HG03378 (cell line): ENCODE measurements around the gene HSFX2.
"Not testable (repeated sequence)": the region's sequence is repeated elsewhere in the genome, so short reads cannot be mapped to it uniquely, and the experiment has no call there.

Experiments used
- ATAC-seq: cut with Tn5 transposase; IDR thresholded peaks from one replicate; pipeline ENCODE4 v1.9.1; 2021; ENCODE audit warnings: mild to moderate bottlenecking, moderate library complexity; ENCODE audit not compliant: unreplicated experiment

HSFX2 gene

GRCh38 chrX:149595943-149596342, 829 bp upstream of the HSFX2 start:
- not testable (repeated sequence) for ATAC-seq

DNA sequence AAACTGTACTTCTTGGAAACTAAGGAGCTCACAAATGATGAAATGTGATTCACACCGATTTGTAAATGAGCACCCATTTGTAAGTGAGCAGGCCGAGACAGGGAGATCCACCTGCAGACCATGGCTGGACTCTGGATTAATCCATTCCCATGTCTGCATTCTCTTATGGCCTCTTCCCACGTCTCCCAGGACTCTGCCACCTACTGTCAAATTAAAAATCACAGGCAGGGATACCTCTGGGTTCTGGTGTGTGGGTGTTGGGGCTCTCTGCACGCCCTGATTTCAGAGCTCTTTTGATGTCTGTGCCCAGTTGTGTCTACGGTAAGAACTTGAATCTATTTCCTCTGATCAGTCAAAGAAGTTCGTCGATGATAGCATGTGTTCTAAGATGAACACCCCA, 4.1 kb downstream of the HSFX2 start:
- ATAC-seq = not testable (repeated sequence)

DNA sequence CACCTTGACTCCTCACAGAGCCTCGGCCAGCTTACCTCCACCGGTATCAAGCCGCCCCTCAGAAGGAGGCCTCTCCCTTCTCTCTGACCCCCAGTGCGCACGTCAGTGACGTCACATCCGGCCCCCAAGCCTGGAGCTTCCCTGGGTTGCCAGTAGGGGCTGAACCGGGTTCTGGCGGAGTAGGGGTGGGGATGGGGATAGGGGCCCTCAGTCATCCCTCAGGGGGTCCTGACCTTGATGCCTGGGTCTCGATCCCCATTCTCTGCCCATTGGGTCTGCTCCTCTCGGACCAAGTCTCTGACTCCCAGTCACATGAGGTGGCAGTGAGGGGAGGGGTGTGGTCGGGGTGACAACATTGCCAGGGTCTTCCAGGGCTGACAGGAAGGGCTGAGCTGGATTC, 7.8 kb downstream of the HSFX2 start, which contains the start of gene MAGEA9B:
MAGEA9B (minus strand) TSS at position 101 of the 400 bp plus-strand sequence. CDS start 4,280 bp downstream, outside the sequence.
- not testable (repeated sequence) for ATAC-seq

GRCh38 chrX:149585631-149586030, 9.5 kb downstream of the HSFX2 start:
- ATAC-seq = not testable (repeated sequence)

- peak; percentile 100 for ATAC-seq
Observed at GRCh38 chrX:149573456-149573855, 21.7 kb downstream of the HSFX2 start.

- ATAC-seq = no peak
Observed at GRCh38 chrX:149572743-149573142, 22.4 kb downstream of the HSFX2 start.

DNA sequence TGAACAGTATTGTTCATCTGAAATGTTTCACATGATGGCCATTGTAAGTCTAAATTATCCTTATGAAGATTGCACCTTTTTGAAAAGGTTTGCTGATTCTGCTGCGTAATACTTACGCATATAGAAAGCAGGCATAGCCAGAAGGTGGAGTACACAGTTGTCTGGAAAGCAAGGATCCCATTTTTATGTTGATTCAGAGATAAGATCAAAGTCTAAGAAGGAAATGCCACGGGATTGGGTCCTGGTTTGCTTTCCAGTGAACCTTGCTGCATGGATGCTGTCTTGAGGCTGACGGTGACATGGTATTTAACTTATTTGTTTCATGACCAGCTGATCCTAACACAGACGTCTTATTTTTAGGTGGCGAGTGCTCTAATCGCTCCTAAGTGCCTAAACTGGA, 23.3 kb downstream of the HSFX2 start:
- ATAC-seq = no peak

- no peak for ATAC-seq
Observed at GRCh38 chrX:149570668-149571067, 24.4 kb downstream of the HSFX2 start.

- ATAC-seq = no peak
Observed at GRCh38 chrX:149569770-149570169, 25.3 kb downstream of the HSFX2 start.

DNA sequence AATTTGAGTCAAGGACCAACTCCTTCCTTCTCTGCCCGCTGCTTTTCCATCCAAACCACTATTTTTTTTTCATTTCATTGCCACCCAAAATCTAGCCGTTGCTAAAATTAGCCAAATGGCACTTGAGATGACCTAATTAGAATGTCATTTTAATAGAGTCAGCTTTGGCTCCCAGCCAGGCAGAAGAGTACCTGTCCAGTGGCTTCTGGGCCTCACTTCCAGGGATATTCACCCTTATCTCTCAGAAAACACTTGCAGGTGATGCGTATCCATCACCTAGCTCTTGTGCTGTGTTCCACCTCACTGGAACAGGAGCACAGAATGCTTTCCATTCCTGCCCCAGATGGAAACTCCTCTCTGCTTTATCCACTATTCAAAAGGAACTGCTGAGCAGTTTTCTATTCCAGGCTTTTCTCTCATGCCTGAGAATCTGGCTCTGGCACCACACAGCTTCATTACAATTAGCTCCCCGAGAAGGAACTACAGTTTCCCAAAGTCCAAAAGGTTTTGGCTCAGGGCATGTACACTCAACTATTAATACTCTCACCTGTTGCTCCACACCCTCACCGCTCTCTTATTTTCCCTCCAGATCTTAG, 26.3 kb downstream of the HSFX2 start:
- ATAC-seq = no peak

DNA sequence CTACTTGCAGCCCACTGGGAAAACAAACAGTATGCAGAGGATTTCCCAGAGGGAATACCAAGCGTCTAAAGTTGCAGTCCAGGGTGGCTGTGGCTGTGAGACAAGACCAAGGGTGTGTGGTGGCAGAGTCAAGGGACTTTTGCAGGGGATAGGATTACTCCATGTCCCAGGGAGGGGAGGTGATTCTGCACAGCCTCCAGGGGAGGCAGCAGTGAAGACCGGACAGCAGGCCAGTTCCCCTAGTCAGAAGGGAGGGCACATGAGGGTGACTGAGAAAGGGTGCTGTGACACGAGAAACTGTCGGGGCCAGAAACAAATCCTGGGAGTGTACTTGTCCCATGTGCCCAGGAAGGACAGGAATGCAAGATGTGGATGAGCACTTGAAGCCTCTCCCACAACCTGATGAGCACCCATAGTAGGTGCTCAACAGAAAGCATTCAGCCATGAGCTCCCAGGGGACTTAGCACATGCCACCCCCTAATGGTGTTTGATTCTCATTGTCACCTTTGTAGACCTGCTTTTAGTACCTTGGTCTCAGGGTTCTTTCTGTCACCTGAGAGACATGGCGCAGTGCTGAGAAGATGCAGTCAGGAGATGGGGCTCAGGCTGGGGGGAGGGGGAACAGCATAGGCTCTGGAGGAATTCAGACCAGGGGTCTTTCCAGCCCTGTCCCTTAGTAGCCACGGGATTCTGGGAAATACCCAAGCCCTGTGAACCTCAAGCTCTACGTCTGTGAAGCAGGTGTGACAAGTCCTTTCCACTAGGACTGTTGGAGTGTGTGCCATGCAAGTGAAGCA, 27.3 kb downstream of the HSFX2 start:
- ATAC-seq = no peak

DNA sequence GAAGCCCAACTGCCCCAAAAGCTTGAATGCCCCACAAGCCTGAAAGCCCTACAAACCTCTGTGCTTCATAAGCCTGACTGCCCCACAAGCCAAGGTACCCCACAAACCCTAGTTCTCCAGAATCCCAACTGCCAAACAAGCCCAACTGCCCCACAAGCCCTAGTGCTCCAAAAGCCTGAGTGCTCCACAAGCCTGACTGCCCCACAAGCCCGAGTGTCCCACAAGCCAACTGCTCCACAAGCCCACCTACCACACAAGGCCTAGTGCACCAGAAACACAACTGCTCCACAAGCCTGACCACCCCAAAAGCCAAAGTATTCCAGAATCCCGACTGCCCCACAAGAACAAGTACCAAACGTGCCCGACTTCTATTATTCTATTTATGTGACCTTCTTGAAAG, 31.8 kb downstream of the HSFX2 start:
- ATAC-seq = no peak

DNA sequence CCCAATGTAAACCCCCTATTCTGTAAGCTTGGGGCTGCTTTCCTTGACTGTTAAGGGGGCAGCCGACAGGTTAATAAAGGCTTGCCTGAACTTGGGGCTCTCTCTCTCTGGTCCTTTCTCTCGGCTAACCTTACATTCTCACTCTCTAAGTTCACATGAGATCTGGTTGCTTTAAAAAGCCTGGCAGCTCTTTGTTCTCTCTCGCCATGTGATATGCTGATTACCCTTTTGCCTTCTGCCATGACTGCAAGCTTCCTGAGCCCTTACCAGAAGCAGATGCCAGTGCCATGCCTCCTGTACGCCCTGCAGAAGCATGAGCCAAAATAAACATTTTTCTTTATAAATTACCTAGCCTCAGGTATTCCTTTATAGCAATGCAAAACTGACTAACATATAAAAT, 39.9 kb downstream of the HSFX2 start:
- not testable (repeated sequence) for ATAC-seq

DNA sequence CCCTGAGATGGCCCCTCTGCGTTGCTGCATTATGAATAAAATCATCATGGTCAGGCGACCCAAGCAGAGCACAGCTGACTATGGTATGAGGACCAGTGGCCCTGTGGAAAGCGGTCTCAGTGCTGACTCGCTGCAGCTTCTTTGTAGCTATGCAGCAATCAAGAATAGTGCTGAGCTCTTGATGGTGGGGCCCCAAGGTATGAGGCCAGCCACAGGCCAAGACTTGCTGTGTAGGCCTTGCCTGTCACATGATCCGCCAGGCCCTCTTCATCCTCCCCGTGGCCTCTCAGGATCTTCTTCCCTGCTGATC, 43.2 kb downstream of the HSFX2 start:
- not testable (repeated sequence) for ATAC-seq

- ATAC-seq = peak; percentile 48
Observed at GRCh38 chrX:149551245-149551938, 43.7 kb downstream of the HSFX2 start.

- not testable (repeated sequence) for ATAC-seq
Observed at GRCh38 chrX:149550454-149550853, 44.7 kb downstream of the HSFX2 start.

DNA sequence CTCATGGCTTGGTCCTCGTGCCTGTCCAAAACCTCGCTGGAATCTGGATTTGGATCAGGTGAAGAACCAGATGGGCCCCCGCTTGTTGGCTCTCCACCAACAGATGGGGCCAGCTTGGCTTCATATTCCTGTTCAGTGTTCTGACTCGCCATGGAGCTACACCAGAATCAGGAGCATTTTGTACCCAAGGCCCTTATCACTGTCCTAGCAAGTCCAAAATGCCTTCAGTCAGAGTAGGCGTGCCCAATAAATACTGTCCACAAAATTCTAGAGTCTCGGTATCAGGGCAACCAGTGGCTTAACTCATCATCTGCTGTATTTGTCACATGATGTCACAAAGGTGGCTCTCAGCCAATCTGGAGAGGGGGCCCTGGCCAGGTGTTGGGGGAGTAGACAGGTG, 45.4 kb downstream of the HSFX2 start, which contains the start of gene HSFX3:
HSFX3 (minus strand) TSS at position 224 of the 400 bp plus-strand sequence; CDS start at position 152, 72 bp downstream.
- not testable (repeated sequence) for ATAC-seq

GRCh38 chrX:149547782-149548181, 47.3 kb downstream of the HSFX2 start:
- not testable (repeated sequence) for ATAC-seq

DNA sequence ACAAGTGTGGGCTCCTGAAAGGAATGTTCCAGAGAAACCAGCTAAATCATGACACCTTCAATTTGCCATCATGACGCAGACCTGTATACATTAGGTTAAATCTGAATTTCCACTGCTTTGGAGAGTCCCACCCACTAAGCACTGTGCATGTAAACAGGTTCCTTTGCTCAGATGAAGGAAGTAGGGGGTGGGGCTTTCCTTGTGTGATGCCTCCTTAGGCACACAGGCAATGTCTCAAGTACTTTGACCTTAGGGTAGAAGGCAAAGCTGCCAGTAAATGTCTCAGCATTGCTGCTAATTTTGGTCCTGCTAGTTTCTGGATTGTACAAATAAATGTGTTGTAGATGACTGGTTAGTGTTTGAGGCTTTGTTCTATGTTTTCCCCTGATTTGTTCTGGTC, 48.2 kb downstream of the HSFX2 start:
- not testable (repeated sequence) for ATAC-seq

GRCh38 chrX:149545545-149546543, 49.3 kb downstream of the HSFX2 start:
- not testable (repeated sequence) for ATAC-seq
